GM12878 (cell line): ENCODE measurements around the gene HEATR9.

Experiments
- CHD2 ChIP-seq: IDR thresholded peaks from 2 replicates; pipeline ENCODE4 v1.6.1; 2011; ENCODE audit warnings: low read depth, low read length, improper control_type of control experiment, borderline replicate concordance
- MTA3 ChIP-seq: IDR thresholded peaks from 2 replicates; pipeline ENCODE4 v1.6.1; 2012; ENCODE audit warnings: low read length, inconsistent platforms, borderline replicate concordance
- RAD51 ChIP-seq: fragments of 450-650 bp; IDR thresholded peaks from 2 replicates; pipeline ENCODE4 v1.6.1; 2016; ENCODE audit warnings: moderate library complexity, mild to moderate bottlenecking, inconsistent platforms
- TAF1 ChIP-seq: IDR thresholded peaks from 2 replicates; pipeline ENCODE4 v1.6.1; 2011; ENCODE audit warnings: mild to moderate bottlenecking, low read depth, low read length, borderline replicate concordance
- TCF3 ChIP-seq: IDR thresholded peaks from 2 replicates; pipeline ENCODE4 v1.6.1; 2012; ENCODE audit warnings: low read depth, mild to moderate bottlenecking, low read length, borderline replicate concordance; ENCODE audit not compliant: insufficient read depth
- ZNF274 ChIP-seq: IDR thresholded peaks from one replicate; pipeline ENCODE4 v1.8.0; 2011; ENCODE audit not compliant: insufficient read length, insufficient read depth
- ZSCAN29 ChIP-seq: fragments of 450-650 bp; IDR thresholded peaks from 2 replicates; pipeline ENCODE4 v1.6.1; 2017; ENCODE audit warnings: mild to moderate bottlenecking, moderate library complexity
- TF ChIP-seq, protein P1 (sequence below), 3 experiments: IDR thresholded peaks in 2 of 3; conservative IDR thresholded peaks in 1 of 3; 2 replicates each; pipeline ENCODE4 v1.5.1; 2011; ENCODE audit warnings: low read depth in 3 of 3, low read length in 3 of 3, mild to moderate bottlenecking in 3 of 3, control low read depth in 2 of 3, moderate library complexity in 2 of 3, inconsistent platforms in 1 of 3, mixed read lengths in 1 of 3; ENCODE audit not compliant: control insufficient read depth in 2 of 3, insufficient read depth in 1 of 3; ENCODE audit errors: extremely low read depth in 1 of 3
- TF ChIP-seq, protein P2 (sequence below): IDR thresholded peaks from 2 replicates; pipeline ENCODE4 v1.6.1; 2012; ENCODE audit warnings: low read depth, low read length, improper control_type of control experiment
- TF ChIP-seq, protein P3 (sequence below): fragments of 450-650 bp; IDR thresholded peaks from 2 replicates; pipeline ENCODE4 v1.6.1; 2014; ENCODE audit warnings: mild to moderate bottlenecking

DNA sequence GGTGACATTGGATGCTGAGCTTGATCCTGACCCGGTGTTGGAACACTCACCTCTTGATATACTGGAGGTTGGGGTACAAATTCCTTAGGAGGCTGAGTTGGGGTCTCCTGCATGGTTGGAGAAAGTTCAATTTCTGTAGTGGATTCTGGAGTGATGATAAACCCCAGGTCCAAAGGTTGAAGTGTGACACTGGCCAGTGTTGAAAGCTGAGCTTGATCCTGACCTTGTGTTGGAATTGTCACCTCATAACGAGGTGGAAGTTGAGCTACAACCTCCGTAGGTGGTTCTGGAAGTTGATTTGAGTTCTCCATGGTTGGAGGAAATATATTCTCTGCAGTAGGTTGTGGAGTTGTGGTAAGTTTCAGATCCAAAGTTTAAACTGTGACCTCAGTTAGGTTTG is 40.7 kb upstream of the HEATR9 start:
- TF ChIP-seq MTA3: no peak
- no peak for TF ChIP-seq TCF3
- TF ChIP-seq CHD2: no peak
- no peak for TF ChIP-seq TAF1
- no peak for TF ChIP-seq ZSCAN29
- TF ChIP-seq, protein P1, sequence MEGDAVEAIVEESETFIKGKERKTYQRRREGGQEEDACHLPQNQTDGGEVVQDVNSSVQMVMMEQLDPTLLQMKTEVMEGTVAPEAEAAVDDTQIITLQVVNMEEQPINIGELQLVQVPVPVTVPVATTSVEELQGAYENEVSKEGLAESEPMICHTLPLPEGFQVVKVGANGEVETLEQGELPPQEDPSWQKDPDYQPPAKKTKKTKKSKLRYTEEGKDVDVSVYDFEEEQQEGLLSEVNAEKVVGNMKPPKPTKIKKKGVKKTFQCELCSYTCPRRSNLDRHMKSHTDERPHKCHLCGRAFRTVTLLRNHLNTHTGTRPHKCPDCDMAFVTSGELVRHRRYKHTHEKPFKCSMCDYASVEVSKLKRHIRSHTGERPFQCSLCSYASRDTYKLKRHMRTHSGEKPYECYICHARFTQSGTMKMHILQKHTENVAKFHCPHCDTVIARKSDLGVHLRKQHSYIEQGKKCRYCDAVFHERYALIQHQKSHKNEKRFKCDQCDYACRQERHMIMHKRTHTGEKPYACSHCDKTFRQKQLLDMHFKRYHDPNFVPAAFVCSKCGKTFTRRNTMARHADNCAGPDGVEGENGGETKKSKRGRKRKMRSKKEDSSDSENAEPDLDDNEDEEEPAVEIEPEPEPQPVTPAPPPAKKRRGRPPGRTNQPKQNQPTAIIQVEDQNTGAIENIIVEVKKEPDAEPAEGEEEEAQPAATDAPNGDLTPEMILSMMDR (IDR thresholded peaks at IDR 0.05 in 2 of 3, conservative IDR thresholded peaks at IDR 0.05 in 1 of 3; ENCODE audit: control insufficient read depth in 2 of 3, extremely low read depth in 1 of 3, insufficient read depth in 1 of 3, low read depth in 3 of 3, low read length in 3 of 3): no peak
- TF ChIP-seq, protein P2, sequence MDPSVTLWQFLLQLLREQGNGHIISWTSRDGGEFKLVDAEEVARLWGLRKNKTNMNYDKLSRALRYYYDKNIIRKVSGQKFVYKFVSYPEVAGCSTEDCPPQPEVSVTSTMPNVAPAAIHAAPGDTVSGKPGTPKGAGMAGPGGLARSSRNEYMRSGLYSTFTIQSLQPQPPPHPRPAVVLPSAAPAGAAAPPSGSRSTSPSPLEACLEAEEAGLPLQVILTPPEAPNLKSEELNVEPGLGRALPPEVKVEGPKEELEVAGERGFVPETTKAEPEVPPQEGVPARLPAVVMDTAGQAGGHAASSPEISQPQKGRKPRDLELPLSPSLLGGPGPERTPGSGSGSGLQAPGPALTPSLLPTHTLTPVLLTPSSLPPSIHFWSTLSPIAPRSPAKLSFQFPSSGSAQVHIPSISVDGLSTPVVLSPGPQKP: no peak
- TF ChIP-seq ZNF274: no peak
- TF ChIP-seq, protein P3, sequence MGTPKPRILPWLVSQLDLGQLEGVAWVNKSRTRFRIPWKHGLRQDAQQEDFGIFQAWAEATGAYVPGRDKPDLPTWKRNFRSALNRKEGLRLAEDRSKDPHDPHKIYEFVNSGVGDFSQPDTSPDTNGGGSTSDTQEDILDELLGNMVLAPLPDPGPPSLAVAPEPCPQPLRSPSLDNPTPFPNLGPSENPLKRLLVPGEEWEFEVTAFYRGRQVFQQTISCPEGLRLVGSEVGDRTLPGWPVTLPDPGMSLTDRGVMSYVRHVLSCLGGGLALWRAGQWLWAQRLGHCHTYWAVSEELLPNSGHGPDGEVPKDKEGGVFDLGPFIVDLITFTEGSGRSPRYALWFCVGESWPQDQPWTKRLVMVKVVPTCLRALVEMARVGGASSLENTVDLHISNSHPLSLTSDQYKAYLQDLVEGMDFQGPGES: no peak
- TF ChIP-seq RAD51: no peak
